Left lung (tissue), 10 donors: ENCODE measurements around the gene NANS. TPM values are rescaled to one million over a fixed set of nuclear protein-coding genes. Genes with fewer than 3 reads are reported as not detected.

ENCODE experiments used
- ATAC-seq: fragments of 200-7000 bp; cut with Tn5 transposase; one replicate; pipeline ENCODE4 v1.9.1; 2020; ENCODE audit warnings: moderate library complexity
- DNase-seq, 4 donors: peaks; one replicate each; pipeline ENCODE4 v3.0.0-alpha.2; 2013 to 2020
- H3K27ac ChIP-seq, 2 donors: fragments of 200-600 bp; sonication (generic) in 1 of 2; one replicate each; pipeline versions ENCODE4 v1.5.0 to v1.8.0; 2020 to 2021
- H3K27me3 ChIP-seq, 2 donors: fragments of 200-600 bp; sonication (generic) in 1 of 2; one replicate each; pipeline versions ENCODE4 v1.5.0 to v1.8.0; 2020 to 2021
- H3K36me3 ChIP-seq, 2 donors: fragments of 200-600 bp; sonication (generic) in 1 of 2; one replicate each; pipeline versions ENCODE4 v1.5.0 to v1.8.0; 2020 to 2021
- H3K4me1 ChIP-seq, 2 donors: fragments of 200-600 bp; one replicate each; pipeline ENCODE4 v1.8.0; 2021
- H3K4me3 ChIP-seq, 2 donors: fragments of 200-600 bp; sonication (generic) in 1 of 2; one replicate each; pipeline versions ENCODE4 v1.5.0 to v1.8.0; 2020 to 2021; ENCODE audit warnings: mild to moderate bottlenecking in 1 of 2
- H3K9me3 ChIP-seq, 2 donors: fragments of 200-600 bp; sonication (generic) in 1 of 2; one replicate each; pipeline versions ENCODE4 v1.5.0 to v1.8.0; 2020 to 2021
- CTCF ChIP-seq, 2 donors: fragments of 200-600 bp; sonication (generic) in 1 of 2; IDR thresholded peaks; one replicate each; pipeline versions ENCODE4 v1.5.0 to v1.8.0; 2021; ENCODE audit warnings: antibody characterized with exemption in 2 of 2
- intact Hi-C, 2 donors: fragments of 100-400 bp; cut with DNase I; formaldehyde crosslinking; loops; one replicate each; pipeline versions ENCODE4 v1.11.2 to v1.14.2; 2022
- polyA plus RNA-seq, 6 donors: library from polyadenylated mRNA; unstranded; fragments of 120-200 nt; gene quantifications; one replicate each; pipeline ENCODE4 v1.2.1, GENCODE V29; 2013; ENCODE audit not compliant: insufficient read length in 6 of 6
- total RNA-seq, 2 donors: library from RNA; stranded (reverse); fragmentation: NEBNext Ultra II Directional; extraction: Animal tissue kit (Norgen Biotek cat#: 25700); gene quantifications; one replicate each; pipeline ENCODE4 v1.2.1, GENCODE V29; 2021
- donor health status: DM: no; HTN: yes; CAD: no.
- donor health status: DM: no; HTN: no; CAD: no.

Gene NANS
- total and polyA plus RNA-seq, 8 donors: 35.6 to 72.0 (median 40.4) TPM

- H3K9me3 ChIP-seq: no peaks in the 10 kb centered on the region
- no peak for ATAC-seq
- peaks cover 0 to 10% of the 10 kb centered on the region in 2 donors for H3K4me1 ChIP-seq
- no peak overlapping the region for H3K4me3 ChIP-seq
- no peaks in the 10 kb centered on the region for H3K27me3 ChIP-seq
- peaks cover 0 to 69% of the 10 kb centered on the region in 2 donors for H3K36me3 ChIP-seq
- no peak for TF ChIP-seq CTCF (IDR thresholded peaks at IDR 0.05)
- DNase-seq: no peak
- intact Hi-C loops: no loop called here
- H3K27ac ChIP-seq: no peak overlapping the region
These were observed 35.4 kb downstream of the NANS start for GRCh38 chr9:98091735-98092612.

GRCh38 chr9:98092613-98092931 is 36.0 kb downstream of the NANS start:
- peaks cover 0 to 69% of the 10 kb centered on the region in 2 donors for H3K36me3 ChIP-seq
- no peaks in the 10 kb centered on the region for H3K9me3 ChIP-seq
- intact Hi-C loops: no loop called here
- H3K27me3 ChIP-seq: no peaks in the 10 kb centered on the region
- DNase-seq (no peak), ATAC-seq (no peak)
- H3K27ac ChIP-seq: no peak overlapping the region
- no peak for TF ChIP-seq CTCF (IDR thresholded peaks at IDR 0.05)
- H3K4me3 ChIP-seq: no peak overlapping the region
- peaks cover 0 to 6% of the 10 kb centered on the region in 2 donors for H3K4me1 ChIP-seq

GRCh38 chr9:98094316-98094715 is 37.8 kb downstream of the NANS start:
- DNase-seq: no peak
- Histone ChIP-seq H3K9me3 (no peaks in the 10 kb centered on the region), H3K36me3 (peaks cover 0 to 82% of the 10 kb centered on the region in 2 donors), H3K27ac (no peak overlapping the region), H3K4me1 (peaks cover 0 to 4% of the 10 kb centered on the region in 2 donors), H3K4me3 (no peak overlapping the region), H3K27me3 (no peaks in the 10 kb centered on the region)
- intact Hi-C loops: no loop called here
- no peak for TF ChIP-seq CTCF (IDR thresholded peaks at IDR 0.05)
- no peak for ATAC-seq

GRCh38 chr9:98094851-98095250 is 38.3 kb downstream of the NANS start:
- Histone ChIP-seq H3K27me3 (no peaks in the 10 kb centered on the region), H3K9me3 (no peaks in the 10 kb centered on the region), H3K27ac (no peak overlapping the region), H3K4me3 (no peak overlapping the region), H3K4me1 (peaks cover 0 to 6% of the 10 kb centered on the region in 2 donors), H3K36me3 (peaks cover 0 to 88% of the 10 kb centered on the region in 2 donors)
- TF ChIP-seq CTCF (IDR thresholded peaks at IDR 0.05): no peak
- intact Hi-C loops: no loop called here
- DNase-seq (no peak), ATAC-seq (no peak)

GRCh38 chr9:98095401-98095800 is 38.9 kb downstream of the NANS start:
- DNase-seq (no peak), ATAC-seq (no peak)
- peaks cover 0 to 6% of the 10 kb centered on the region in 2 donors for H3K4me1 ChIP-seq
- H3K9me3 ChIP-seq: no peaks in the 10 kb centered on the region
- H3K27ac ChIP-seq: no peak overlapping the region
- TF ChIP-seq CTCF (IDR thresholded peaks at IDR 0.05): no peak
- intact Hi-C loops: no loop called here
- no peak overlapping the region for H3K4me3 ChIP-seq
- H3K27me3 ChIP-seq: no peaks in the 10 kb centered on the region
- peaks cover 0 to 89% of the 10 kb centered on the region in 2 donors for H3K36me3 ChIP-seq
